ENCODE results near the gene ZIM2.

DNA sequence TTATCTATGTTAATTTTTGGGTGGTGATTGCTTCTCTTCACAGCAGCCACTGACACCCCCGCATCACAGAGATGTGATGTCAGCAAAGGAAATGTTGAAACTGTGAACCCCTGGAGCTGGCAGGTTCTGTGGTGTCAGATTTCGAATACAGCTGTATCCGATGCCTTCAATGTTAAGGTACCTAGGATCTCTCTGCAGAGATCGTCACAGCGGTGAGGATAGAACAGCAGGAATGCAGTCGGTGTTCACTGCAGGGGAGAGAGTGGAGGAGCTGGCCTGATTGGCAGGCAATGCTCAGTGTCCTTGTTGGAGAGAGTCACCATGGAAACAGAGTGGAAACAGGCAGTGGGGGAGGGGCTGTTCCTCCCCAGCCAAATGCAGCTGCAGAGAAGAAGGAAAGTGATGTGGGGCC lies 89.4 kb downstream of the ZIM2 start:
- TF ChIP-seq, protein P1, sequence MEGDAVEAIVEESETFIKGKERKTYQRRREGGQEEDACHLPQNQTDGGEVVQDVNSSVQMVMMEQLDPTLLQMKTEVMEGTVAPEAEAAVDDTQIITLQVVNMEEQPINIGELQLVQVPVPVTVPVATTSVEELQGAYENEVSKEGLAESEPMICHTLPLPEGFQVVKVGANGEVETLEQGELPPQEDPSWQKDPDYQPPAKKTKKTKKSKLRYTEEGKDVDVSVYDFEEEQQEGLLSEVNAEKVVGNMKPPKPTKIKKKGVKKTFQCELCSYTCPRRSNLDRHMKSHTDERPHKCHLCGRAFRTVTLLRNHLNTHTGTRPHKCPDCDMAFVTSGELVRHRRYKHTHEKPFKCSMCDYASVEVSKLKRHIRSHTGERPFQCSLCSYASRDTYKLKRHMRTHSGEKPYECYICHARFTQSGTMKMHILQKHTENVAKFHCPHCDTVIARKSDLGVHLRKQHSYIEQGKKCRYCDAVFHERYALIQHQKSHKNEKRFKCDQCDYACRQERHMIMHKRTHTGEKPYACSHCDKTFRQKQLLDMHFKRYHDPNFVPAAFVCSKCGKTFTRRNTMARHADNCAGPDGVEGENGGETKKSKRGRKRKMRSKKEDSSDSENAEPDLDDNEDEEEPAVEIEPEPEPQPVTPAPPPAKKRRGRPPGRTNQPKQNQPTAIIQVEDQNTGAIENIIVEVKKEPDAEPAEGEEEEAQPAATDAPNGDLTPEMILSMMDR (IDR thresholded peaks at IDR 0.05 in 8 of 11, conservative IDR thresholded peaks at IDR 0.05 in 3 of 11), result no peak
- TF ChIP-seq POLR2A (IDR thresholded peaks at IDR 0.05) (no peak), POLR2AphosphoS5 (IDR thresholded peaks at IDR 0.05) (no peak)
